NCI-H345 treated with DMSO at 0.1 percent for 48 hours (cell line): ENCODE measurements around the gene PER1.

Source experiments
- DNase-seq: peaks from one replicate; lab custom pipeline; 2025; ENCODE audit not compliant: unreplicated experiment; lab: John Stamatoyannopoulos, UW

Gene PER1

GRCh38 chr17:8167526-8167925 is 15.3 kb upstream of the PER1 start:
- no peak for DNase-seq

- no peak for DNase-seq
Observed at GRCh38 chr17:8166731-8167130, 14.5 kb upstream of the PER1 start.

- DNase-seq: no peak
Observed at GRCh38 chr17:8164815-8165131, 12.6 kb upstream of the PER1 start.

GRCh38 chr17:8163978-8164814 is 12.0 kb upstream of the PER1 start:
- no peak for DNase-seq

GRCh38 chr17:8162997-8163977 is 11.1 kb upstream of the PER1 start:
- DNase-seq: peak; percentile 10

GRCh38 chr17:8162233-8162996 is 10.2 kb upstream of the PER1 start, which contains the start of gene VAMP2:
VAMP2 (minus strand) TSS chr17:8162948; CDS start chr17:8162879, 69 bp downstream.
- DNase-seq: peak; percentile 46

GRCh38 chr17:8161289-8162232 is 9.4 kb upstream of the PER1 start:
- no peak for DNase-seq

GRCh38 chr17:8160741-8161221 is 8.6 kb upstream of the PER1 start:
- DNase-seq: no peak

GRCh38 chr17:8160224-8160577 is 8.0 kb upstream of the PER1 start:
- DNase-seq: no peak

- DNase-seq: no peak
Observed at GRCh38 chr17:8159459-8160223, 7.4 kb upstream of the PER1 start.

- no peak for DNase-seq
Observed at GRCh38 chr17:8159032-8159400, 6.8 kb upstream of the PER1 start.

GRCh38 chr17:8158267-8159031 is 6.2 kb upstream of the PER1 start:
- no peak for DNase-seq

GRCh38 chr17:8156246-8156992 is 4.2 kb upstream of the PER1 start:
- peak; percentile 96 for DNase-seq

GRCh38 chr17:8155996-8156245 is 3.7 kb upstream of the PER1 start:
- DNase-seq: no peak

- no peak for DNase-seq
Observed at GRCh38 chr17:8155231-8155995, 3.2 kb upstream of the PER1 start.

GRCh38 chr17:8154608-8155155 is 2.5 kb upstream of the PER1 start:
- DNase-seq: no peak

GRCh38 chr17:8153957-8154607 is 1.9 kb upstream of the PER1 start:
- no peak for DNase-seq
